Uterus (tissue), 4 donors: Measurements from ENCODE around the gene DDX27. TPM values are rescaled to one million over a fixed set of nuclear protein-coding genes. Genes with fewer than 3 reads are reported as not detected.

Experiments used
- DNase-seq, 2 donors: peaks; one replicate each; pipeline ENCODE4 v3.0.0-alpha.2; 2019 to 2020
- H3K27ac ChIP-seq, 2 donors: fragments of 200-600 bp; sonication (generic); 1 replicate in 1 of 2; 2 replicates in 1 of 2; pipeline ENCODE4 v1.5.1; 2016 to 2018
- H3K27me3 ChIP-seq, 2 donors: fragments of 200-600 bp; sonication (generic); one replicate each; pipeline ENCODE4 v1.5.1; 2018 to 2019; ENCODE audit warnings: control low read depth in 1 of 2
- H3K36me3 ChIP-seq, 2 donors: fragments of 200-600 bp; sonication (generic); one replicate each; pipeline ENCODE4 v1.5.1; 2019; ENCODE audit warnings: control low read depth in 1 of 2
- H3K4me1 ChIP-seq, 2 donors: fragments of 200-600 bp; sonication (generic); one replicate each; pipeline ENCODE4 v1.5.1; 2018 to 2019; ENCODE audit warnings: control low read depth in 1 of 2
- H3K4me3 ChIP-seq, 2 donors: fragments of 200-600 bp; sonication (generic); 1 replicate in 1 of 2; 2 replicates in 1 of 2; pipeline ENCODE4 v1.5.1; 2018 to 2019; ENCODE audit warnings: mild to moderate bottlenecking in 1 of 2
- H3K9me3 ChIP-seq, 2 donors: fragments of 200-600 bp; sonication (generic); one replicate each; pipeline ENCODE4 v1.5.1; 2019; ENCODE audit warnings: control low read depth in 1 of 2
- POLR2A ChIP-seq, 2 donors: fragments of 450-650 bp; IDR thresholded peaks; one replicate each; pipeline ENCODE4 v1.6.1; 2016; ENCODE audit warnings: antibody characterized with exemption in 2 of 2, mild to moderate bottlenecking in 1 of 2, moderate library complexity in 1 of 2
- intact Hi-C: fragments of 100-400 bp; cut with DNase I; formaldehyde crosslinking; loops from one replicate; pipeline ENCODE4 v1.15.1; 2023; ENCODE audit warnings: low total_unique reads
- total RNA-seq, 4 donors: library from RNA; depleted of rRNA in 3 of 4; stranded (reverse); fragments of >200 nt in 3 of 4; gene quantifications; one replicate each; pipeline versions ENCODE4 v1.1.0 to v1.2.4, GENCODE V29; 2014 to 2023
- TF ChIP-seq, protein P1 (sequence below), 4 experiments: fragments of 200-600 bp in 2 of 4; fragments of 450-650 bp in 2 of 4; sonication (generic) in 2 of 4; IDR thresholded peaks; one replicate each; pipeline ENCODE4 v1.5.1; 2016 to 2019; ENCODE audit warnings: antibody characterized with exemption in 4 of 4, mild to moderate bottlenecking in 2 of 4, moderate library complexity in 1 of 4
- donor health status: DM: yes; HTN: yes; CAD: no.

The DDX27 gene
- total RNA-seq, 4 donors from 2014 or later: 11.8 to 35.8 (median 26.5) TPM

DNA sequence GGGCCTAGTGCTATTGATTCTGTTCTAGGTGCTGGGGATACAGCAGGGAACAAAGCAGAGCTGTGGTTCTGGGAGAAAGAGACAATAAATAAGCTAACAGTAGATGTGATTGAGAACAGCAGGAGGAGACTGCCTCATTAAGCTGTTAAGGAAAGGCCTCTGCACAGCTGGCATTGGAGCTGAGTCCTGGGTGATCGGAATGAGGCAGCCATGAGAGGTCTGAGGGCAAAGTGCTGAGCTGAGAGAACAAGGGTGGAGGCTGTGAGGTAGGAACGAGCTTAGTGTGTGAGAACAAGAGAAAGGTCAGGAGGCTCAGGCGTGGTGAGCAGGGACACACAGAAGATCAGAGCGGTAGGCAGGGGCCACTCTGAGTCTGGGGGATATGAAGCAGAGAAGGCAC is 18.3 kb downstream of the DDX27 start:
- no peak for TF ChIP-seq POLR2A (IDR thresholded peaks at IDR 0.05)
- TF ChIP-seq, protein P1, sequence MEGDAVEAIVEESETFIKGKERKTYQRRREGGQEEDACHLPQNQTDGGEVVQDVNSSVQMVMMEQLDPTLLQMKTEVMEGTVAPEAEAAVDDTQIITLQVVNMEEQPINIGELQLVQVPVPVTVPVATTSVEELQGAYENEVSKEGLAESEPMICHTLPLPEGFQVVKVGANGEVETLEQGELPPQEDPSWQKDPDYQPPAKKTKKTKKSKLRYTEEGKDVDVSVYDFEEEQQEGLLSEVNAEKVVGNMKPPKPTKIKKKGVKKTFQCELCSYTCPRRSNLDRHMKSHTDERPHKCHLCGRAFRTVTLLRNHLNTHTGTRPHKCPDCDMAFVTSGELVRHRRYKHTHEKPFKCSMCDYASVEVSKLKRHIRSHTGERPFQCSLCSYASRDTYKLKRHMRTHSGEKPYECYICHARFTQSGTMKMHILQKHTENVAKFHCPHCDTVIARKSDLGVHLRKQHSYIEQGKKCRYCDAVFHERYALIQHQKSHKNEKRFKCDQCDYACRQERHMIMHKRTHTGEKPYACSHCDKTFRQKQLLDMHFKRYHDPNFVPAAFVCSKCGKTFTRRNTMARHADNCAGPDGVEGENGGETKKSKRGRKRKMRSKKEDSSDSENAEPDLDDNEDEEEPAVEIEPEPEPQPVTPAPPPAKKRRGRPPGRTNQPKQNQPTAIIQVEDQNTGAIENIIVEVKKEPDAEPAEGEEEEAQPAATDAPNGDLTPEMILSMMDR (IDR thresholded peaks at IDR 0.05): no peak
- H3K4me1 ChIP-seq: no peaks in the 10 kb centered on the region
- no peaks in the 10 kb centered on the region for H3K36me3 ChIP-seq
- H3K27ac ChIP-seq: no peak overlapping the region
- no peaks in the 10 kb centered on the region for H3K27me3 ChIP-seq
- intact Hi-C loops: no loop called here
- no peak for DNase-seq
- no peak overlapping the region for H3K4me3 ChIP-seq
- H3K9me3 ChIP-seq: no peaks in the 10 kb centered on the region

DNA sequence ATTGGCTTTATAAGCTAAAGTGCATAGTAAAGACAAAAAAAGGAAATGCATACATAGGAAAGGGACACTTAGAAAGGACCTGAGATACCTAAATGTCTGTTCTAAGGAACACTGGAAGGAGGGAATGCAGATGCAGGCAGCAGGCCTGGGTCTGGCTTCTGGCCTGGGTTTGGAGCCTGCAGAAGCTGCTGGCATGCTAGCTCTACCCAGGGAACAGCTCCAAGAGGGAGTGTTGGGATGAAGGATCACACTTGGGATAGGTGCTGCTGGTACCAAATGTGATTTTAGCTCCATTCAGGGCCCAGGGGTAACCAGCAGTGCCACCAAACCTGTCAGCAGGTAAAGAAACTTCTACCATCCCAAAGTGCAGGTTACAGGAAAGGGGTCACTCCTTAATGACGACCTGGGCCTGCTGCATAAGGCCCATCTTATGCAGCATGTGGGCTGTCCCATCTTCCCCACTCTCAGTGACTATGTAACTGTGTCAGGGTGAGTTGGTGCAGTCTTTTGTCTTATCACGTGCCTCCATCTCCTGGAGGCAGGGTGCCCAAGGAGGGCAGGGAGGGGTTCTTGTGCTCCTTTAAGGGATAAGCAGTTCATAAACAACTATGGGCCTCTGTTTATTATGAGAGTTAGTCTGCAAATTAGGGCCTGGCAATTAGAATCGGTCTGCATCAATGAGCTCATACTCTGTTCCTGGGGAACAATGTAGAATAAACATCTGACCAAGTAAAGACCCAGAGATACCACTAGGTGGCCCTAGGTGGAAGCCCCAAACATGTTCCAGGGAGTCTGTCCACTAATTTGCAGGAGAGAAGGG is 26.9 kb downstream of the DDX27 start:
- no peaks in the 10 kb centered on the region for H3K27me3 ChIP-seq
- DNase-seq: no peak
- H3K4me3 ChIP-seq: no peak overlapping the region
- no peaks in the 10 kb centered on the region for H3K36me3 ChIP-seq
- TF ChIP-seq, protein P1 (IDR thresholded peaks at IDR 0.05): peak; percentile 46 to 60 (median 52)
- no peak for TF ChIP-seq POLR2A (IDR thresholded peaks at IDR 0.05)
- no peaks in the 10 kb centered on the region for H3K4me1 ChIP-seq
- H3K27ac ChIP-seq: peak overlapping the region; percentile 12 to 50
- no peaks in the 10 kb centered on the region for H3K9me3 ChIP-seq
- intact Hi-C loops: no loop called here

DNA sequence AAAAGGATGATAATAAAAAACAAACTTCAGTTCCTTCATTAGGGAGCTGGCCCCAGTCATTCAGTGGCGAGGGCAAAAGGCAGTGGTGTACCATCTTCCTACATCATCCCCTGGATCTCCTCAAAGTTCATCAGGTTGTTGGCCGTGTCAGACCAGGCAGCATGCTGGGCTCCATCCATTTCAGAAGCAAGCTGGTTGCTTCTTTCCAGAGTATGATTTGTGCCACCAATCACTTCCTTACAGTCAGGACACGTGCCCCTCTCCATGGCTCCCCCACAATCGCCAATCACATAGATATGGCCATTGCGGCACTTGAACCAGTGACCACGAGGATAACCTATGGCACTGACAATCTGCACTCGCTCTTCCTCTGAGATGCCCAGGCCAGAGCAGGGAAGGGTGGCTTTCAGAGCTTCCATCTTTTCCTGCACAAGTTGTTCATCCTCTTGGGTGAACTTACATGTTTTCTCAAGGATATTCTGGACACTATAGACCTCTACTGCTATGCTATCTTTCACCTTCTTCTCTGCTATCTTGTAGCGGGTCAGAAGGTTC is 28.0 kb downstream of the DDX27 start:
- intact Hi-C loops: no loop called here
- no peaks in the 10 kb centered on the region for H3K36me3 ChIP-seq
- DNase-seq: no peak
- H3K9me3 ChIP-seq: no peaks in the 10 kb centered on the region
- H3K4me1 ChIP-seq: no peaks in the 10 kb centered on the region
- H3K27ac ChIP-seq: no peak overlapping the region
- no peaks in the 10 kb centered on the region for H3K27me3 ChIP-seq
- H3K4me3 ChIP-seq: no peak overlapping the region
- no peak for TF ChIP-seq POLR2A (IDR thresholded peaks at IDR 0.05)
- TF ChIP-seq, protein P1 (IDR thresholded peaks at IDR 0.05): no peak

DNA sequence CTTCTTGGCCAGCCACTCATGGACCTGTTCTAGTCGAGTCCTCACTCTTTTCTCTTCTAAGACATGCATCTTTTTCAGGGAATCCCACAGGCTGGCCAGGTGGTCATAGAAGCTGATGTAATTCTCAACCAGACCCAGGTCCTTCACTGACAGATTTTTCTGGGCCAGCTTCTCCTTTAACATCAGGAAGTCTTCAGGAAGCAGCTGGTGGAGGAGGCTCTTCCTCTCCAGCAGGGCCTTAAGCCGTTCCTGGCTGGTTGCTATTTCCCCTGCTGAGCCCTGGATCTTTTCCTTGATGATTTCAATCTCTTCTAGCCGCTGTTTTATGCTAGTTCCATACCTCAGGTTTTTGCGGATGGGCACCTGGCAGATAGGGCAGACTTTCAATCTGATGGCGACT is 28.6 kb downstream of the DDX27 start:
- no peak for DNase-seq
- Histone ChIP-seq H3K4me1 (no peaks in the 10 kb centered on the region), H3K9me3 (no peaks in the 10 kb centered on the region), H3K27ac (no peak overlapping the region), H3K27me3 (no peaks in the 10 kb centered on the region), H3K36me3 (no peaks in the 10 kb centered on the region), H3K4me3 (no peak overlapping the region)
- TF ChIP-seq, protein P1 (IDR thresholded peaks at IDR 0.05): no peak
- no peak for TF ChIP-seq POLR2A (IDR thresholded peaks at IDR 0.05)
- intact Hi-C loops: no loop called here

DNA sequence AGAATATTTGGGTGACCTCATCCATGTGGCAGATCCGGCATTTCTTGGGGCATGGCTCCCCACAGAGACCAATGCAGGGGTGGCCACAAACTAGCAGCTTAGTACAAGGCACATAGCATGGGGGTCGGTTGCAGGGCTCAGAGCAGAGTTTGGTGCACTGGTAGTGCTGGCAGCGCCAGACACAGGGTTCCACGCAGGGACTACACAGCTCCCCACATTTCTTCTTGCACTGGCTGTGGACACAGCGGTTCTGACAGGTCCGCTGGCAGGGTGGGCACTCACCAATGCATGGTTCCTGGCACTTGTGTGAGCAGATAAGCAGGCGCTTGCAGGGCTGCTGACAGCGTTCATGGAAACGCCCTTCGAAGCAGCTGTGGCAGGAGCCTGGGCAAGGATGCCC is 29.1 kb downstream of the DDX27 start:
- no peaks in the 10 kb centered on the region for H3K9me3 ChIP-seq
- no peak overlapping the region for H3K27ac ChIP-seq
- H3K4me3 ChIP-seq: no peak overlapping the region
- intact Hi-C loops: no loop called here
- no peak for DNase-seq
- H3K27me3 ChIP-seq: no peaks in the 10 kb centered on the region
- no peaks in the 10 kb centered on the region for H3K36me3 ChIP-seq
- TF ChIP-seq POLR2A (IDR thresholded peaks at IDR 0.05): no peak
- TF ChIP-seq, protein P1 (IDR thresholded peaks at IDR 0.05): no peak
- no peaks in the 10 kb centered on the region for H3K4me1 ChIP-seq
